HG03521 (cell line): ENCODE measurements around the gene SLC24A3.
A peak's percentile ranks its signal among the peaks of the same experiment; 100 is the strongest.
"Not testable (repeated sequence)": the region's sequence is repeated elsewhere in the genome, so short reads cannot be mapped to it uniquely, and the experiment has no call there.

Experiments
- ATAC-seq: cut with Tn5 transposase; IDR thresholded peaks from one replicate; pipeline ENCODE4 v1.9.1; 2021; ENCODE audit warnings: mild to moderate bottlenecking, moderate library complexity; ENCODE audit not compliant: unreplicated experiment

Gene SLC24A3

GRCh38 chr20:19658137-19658536 is 445.7 kb downstream of the SLC24A3 start:
- peak; percentile 82 for ATAC-seq

- ATAC-seq: no peak
Observed at GRCh38 chr20:19659448-19659847, 447.0 kb downstream of the SLC24A3 start.

- no peak for ATAC-seq
Observed at GRCh38 chr20:19660808-19661378, 448.5 kb downstream of the SLC24A3 start.

GRCh38 chr20:19661717-19662636 is 449.5 kb downstream of the SLC24A3 start:
- no peak for ATAC-seq

GRCh38 chr20:19662637-19662995 is 450.2 kb downstream of the SLC24A3 start:
- no peak for ATAC-seq

- ATAC-seq: no peak
Observed at GRCh38 chr20:19668418-19668817, 456.0 kb downstream of the SLC24A3 start.

- ATAC-seq: no peak
Observed at GRCh38 chr20:19670829-19671228, 458.4 kb downstream of the SLC24A3 start.

GRCh38 chr20:19671374-19671773 is 458.9 kb downstream of the SLC24A3 start:
- ATAC-seq: no peak

GRCh38 chr20:19672498-19672897 is 460.1 kb downstream of the SLC24A3 start:
- ATAC-seq: no peak

- no peak for ATAC-seq
Observed at GRCh38 chr20:19673575-19673974, 461.1 kb downstream of the SLC24A3 start.

- no peak for ATAC-seq
Observed at GRCh38 chr20:19676202-19676601, 463.8 kb downstream of the SLC24A3 start.

GRCh38 chr20:19677336-19677735 is 464.9 kb downstream of the SLC24A3 start:
- no peak for ATAC-seq

- not testable (repeated sequence) for ATAC-seq
Observed at GRCh38 chr20:19678591-19678990, 466.1 kb downstream of the SLC24A3 start.

- no peak for ATAC-seq
Observed at GRCh38 chr20:19679900-19680495, 467.6 kb downstream of the SLC24A3 start.

- no peak for ATAC-seq
Observed at GRCh38 chr20:19682249-19682648, 469.8 kb downstream of the SLC24A3 start.

- no peak for ATAC-seq
Observed at GRCh38 chr20:19683188-19683587, 470.7 kb downstream of the SLC24A3 start.

GRCh38 chr20:19683822-19684221 is 471.4 kb downstream of the SLC24A3 start:
- ATAC-seq: no peak

- ATAC-seq: no peak
Observed at GRCh38 chr20:19688031-19688806, 475.8 kb downstream of the SLC24A3 start.

- no peak for ATAC-seq
Observed at GRCh38 chr20:19690462-19690861, 478.0 kb downstream of the SLC24A3 start.

GRCh38 chr20:19691125-19691524 is 478.7 kb downstream of the SLC24A3 start:
- no peak for ATAC-seq

- ATAC-seq: no peak
Observed at GRCh38 chr20:19692100-19692499, 479.7 kb downstream of the SLC24A3 start.
